Fibroblast of peridontal ligament (primary cell): ENCODE data around the gene ABCB9.
"Not testable (repeated sequence)": the region's sequence is repeated elsewhere in the genome, so short reads cannot be mapped to it uniquely, and the experiment has no call there.

Experiments used
- DNase-seq: peaks from one replicate; pipeline ENCODE4 v3.0.0-alpha.2; 2010; ENCODE audit errors: extremely low read depth

ABCB9 gene

GRCh38 chr12:122965851-122966742 is at the start of gene ABCB9:
Gene ABCB9 (minus strand): TSS chr12:122966463. CDS start chr12:122960235, 6,228 bp downstream.
- DNase-seq: peak; percentile 79

GRCh38 chr12:123014473-123014872 is 48.2 kb upstream of the ABCB9 start:
- DNase-seq: not testable (repeated sequence)

GRCh38 chr12:123013185-123014095 is 47.2 kb upstream of the ABCB9 start:
- no peak for DNase-seq

- no peak for DNase-seq
Measured at GRCh38 chr12:123011701-123012100, 45.4 kb upstream of the ABCB9 start.

GRCh38 chr12:123010681-123011080 is 44.4 kb upstream of the ABCB9 start:
- no peak for DNase-seq

- no peak for DNase-seq
Measured at GRCh38 chr12:123010110-123010509, 43.8 kb upstream of the ABCB9 start.

- no peak for DNase-seq
Measured at GRCh38 chr12:123006977-123007376, 40.7 kb upstream of the ABCB9 start.

- DNase-seq: no peak
Measured at GRCh38 chr12:123005081-123005626, 38.9 kb upstream of the ABCB9 start.

- DNase-seq: no peak
Measured at GRCh38 chr12:123004287-123004686, 38.0 kb upstream of the ABCB9 start.

- DNase-seq: no peak
Measured at GRCh38 chr12:123003257-123003656, 37.0 kb upstream of the ABCB9 start.

GRCh38 chr12:123001464-123001863 is 35.2 kb upstream of the ABCB9 start:
- DNase-seq: no peak

- DNase-seq: no peak
Measured at GRCh38 chr12:123000578-123000977, 34.3 kb upstream of the ABCB9 start.

GRCh38 chr12:122999986-123000420 is 33.7 kb upstream of the ABCB9 start:
- DNase-seq: no peak

- DNase-seq: no peak
Measured at GRCh38 chr12:122999196-122999946, 33.1 kb upstream of the ABCB9 start.

GRCh38 chr12:122998316-122998715 is 32.1 kb upstream of the ABCB9 start:
- DNase-seq: no peak

GRCh38 chr12:122997343-122998250 is 31.3 kb upstream of the ABCB9 start:
- DNase-seq: no peak

- DNase-seq: no peak
Measured at GRCh38 chr12:122996621-122997342, 30.5 kb upstream of the ABCB9 start.

- DNase-seq: no peak
Measured at GRCh38 chr12:122996188-122996601, 29.9 kb upstream of the ABCB9 start.

GRCh38 chr12:122995503-122996187 is 29.4 kb upstream of the ABCB9 start:
- DNase-seq: no peak
